ENCODE results near the gene MYO15A. TPM values are rescaled to one million over a fixed set of nuclear protein-coding genes. Genes with fewer than 3 reads are reported as not detected.

Gene MYO15A
- total RNA-seq, 4 donors from 2014 or later = 1.1 to 4.2 (median 1.2) TPM

GRCh38 chr17:18136357-18136756 is 27.8 kb downstream of the MYO15A start:
- in situ Hi-C loops (cut with MboI; ENCODE audit: low pct_ligation_motif_present in 1 of 4, low pct_unique_long_range_greater_than_20kb in 1 of 4, low sequenced_read_pairs in 3 of 4) = no loop called here
- intact Hi-C loops (cut with DNase I; ENCODE audit: low total_unique reads) = no loop called here
- no peak overlapping the region for H3K4me3 ChIP-seq
- no peak for DNase-seq
- no peaks in the 10 kb centered on the region for H3K9me3 ChIP-seq
- TF ChIP-seq EP300 (IDR thresholded peaks at IDR 0.05; ENCODE audit: low read depth) = no peak
- no peak for TF ChIP-seq POLR2A (IDR thresholded peaks at IDR 0.05)
- TF ChIP-seq, protein P1, sequence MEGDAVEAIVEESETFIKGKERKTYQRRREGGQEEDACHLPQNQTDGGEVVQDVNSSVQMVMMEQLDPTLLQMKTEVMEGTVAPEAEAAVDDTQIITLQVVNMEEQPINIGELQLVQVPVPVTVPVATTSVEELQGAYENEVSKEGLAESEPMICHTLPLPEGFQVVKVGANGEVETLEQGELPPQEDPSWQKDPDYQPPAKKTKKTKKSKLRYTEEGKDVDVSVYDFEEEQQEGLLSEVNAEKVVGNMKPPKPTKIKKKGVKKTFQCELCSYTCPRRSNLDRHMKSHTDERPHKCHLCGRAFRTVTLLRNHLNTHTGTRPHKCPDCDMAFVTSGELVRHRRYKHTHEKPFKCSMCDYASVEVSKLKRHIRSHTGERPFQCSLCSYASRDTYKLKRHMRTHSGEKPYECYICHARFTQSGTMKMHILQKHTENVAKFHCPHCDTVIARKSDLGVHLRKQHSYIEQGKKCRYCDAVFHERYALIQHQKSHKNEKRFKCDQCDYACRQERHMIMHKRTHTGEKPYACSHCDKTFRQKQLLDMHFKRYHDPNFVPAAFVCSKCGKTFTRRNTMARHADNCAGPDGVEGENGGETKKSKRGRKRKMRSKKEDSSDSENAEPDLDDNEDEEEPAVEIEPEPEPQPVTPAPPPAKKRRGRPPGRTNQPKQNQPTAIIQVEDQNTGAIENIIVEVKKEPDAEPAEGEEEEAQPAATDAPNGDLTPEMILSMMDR (IDR thresholded peaks at IDR 0.05) = no peak
- TF ChIP-seq POLR2AphosphoS5 (IDR thresholded peaks at IDR 0.05) = no peak
- H3K27me3 ChIP-seq = no peaks in the 10 kb centered on the region
- no peaks in the 10 kb centered on the region for H3K4me1 ChIP-seq
- no peaks in the 10 kb centered on the region for H3K36me3 ChIP-seq
- H3K27ac ChIP-seq = no peak overlapping the region
- 80% methylated on average over 19 of the region's 19 CpGs; no CpG with 5 or more reads in 1 of the 2 donors for WGBS, 2 donors (ENCODE audit: low coverage in 1 of 2)

GRCh38 chr17:18138065-18138749 is 29.7 kb downstream of the MYO15A start:
- 58 to 78% methylated on average over 2 to 5 of the region's 8 CpGs for WGBS, 2 donors (ENCODE audit: low coverage in 1 of 2)
- TF ChIP-seq, protein P1 (IDR thresholded peaks at IDR 0.05) = no peak
- TF ChIP-seq EP300 (IDR thresholded peaks at IDR 0.05; ENCODE audit: low read depth) (no peak), POLR2A (IDR thresholded peaks at IDR 0.05) (no peak)

GRCh38 chr17:18139092-18139491 is 30.5 kb downstream of the MYO15A start:
- in situ Hi-C loops (cut with MboI; ENCODE audit: low pct_ligation_motif_present in 1 of 4, low pct_unique_long_range_greater_than_20kb in 1 of 4, low sequenced_read_pairs in 3 of 4) (no loop called here), intact Hi-C loops (cut with DNase I; ENCODE audit: low total_unique reads) (no loop called here)
- TF ChIP-seq EP300 (IDR thresholded peaks at IDR 0.05; ENCODE audit: low read depth) (no peak), POLR2AphosphoS5 (IDR thresholded peaks at IDR 0.05) (no peak), POLR2A (IDR thresholded peaks at IDR 0.05) (no peak)
- TF ChIP-seq, protein P1 (IDR thresholded peaks at IDR 0.05) = no peak
- WGBS, 2 donors (ENCODE audit: low coverage in 1 of 2) = 88% methylated on average over 2 of the region's 2 CpGs; no CpG with 5 or more reads in 1 of the 2 donors
- no peak overlapping the region for H3K27ac ChIP-seq
- peaks cover 6% of the 10 kb centered on the region for H3K27me3 ChIP-seq
- H3K4me3 ChIP-seq = no peak overlapping the region
- H3K36me3 ChIP-seq = no peaks in the 10 kb centered on the region
- no peak for DNase-seq
- no peaks in the 10 kb centered on the region for H3K4me1 ChIP-seq
- H3K9me3 ChIP-seq = no peaks in the 10 kb centered on the region

More at GRCh38 chr17:18138065-18138749, 29.7 kb downstream of the MYO15A start:
- no peaks in the 10 kb centered on the region for H3K36me3 ChIP-seq
- H3K4me1 ChIP-seq = no peaks in the 10 kb centered on the region
- intact Hi-C loops (cut with DNase I; ENCODE audit: low total_unique reads) = no loop called here
- no peaks in the 10 kb centered on the region for H3K9me3 ChIP-seq
- in situ Hi-C loops (cut with MboI; ENCODE audit: low pct_ligation_motif_present in 1 of 4, low pct_unique_long_range_greater_than_20kb in 1 of 4, low sequenced_read_pairs in 3 of 4) = no loop called here
- H3K27ac ChIP-seq = no peak overlapping the region
- H3K27me3 ChIP-seq = peaks cover under 1% of the 10 kb centered on the region
- no peak for DNase-seq
- no peak overlapping the region for H3K4me3 ChIP-seq

DNA sequence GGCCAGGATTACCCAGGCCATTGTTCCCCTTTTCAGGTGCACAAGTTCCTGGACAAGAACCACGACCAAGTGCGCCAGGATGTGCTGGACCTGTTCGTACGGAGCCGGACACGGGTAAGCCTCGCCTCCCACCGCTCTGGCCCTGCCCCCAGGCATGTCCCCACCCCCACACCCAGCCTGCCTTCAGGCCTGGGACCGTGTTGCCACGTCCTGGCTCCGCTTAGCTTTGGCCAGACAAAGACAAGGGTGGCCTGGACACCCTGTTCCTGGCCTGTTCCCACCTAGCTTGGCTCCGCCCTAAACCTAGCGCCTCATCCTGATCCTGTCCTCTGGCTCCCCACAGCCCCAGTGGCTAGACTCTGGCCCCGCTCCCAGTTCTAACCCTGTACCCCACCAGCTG is 30.9 kb downstream of the MYO15A start:
- in situ Hi-C loops (cut with MboI; ENCODE audit: low pct_ligation_motif_present in 1 of 4, low pct_unique_long_range_greater_than_20kb in 1 of 4, low sequenced_read_pairs in 3 of 4) = no loop called here
- H3K4me3 ChIP-seq = no peak overlapping the region
- TF ChIP-seq POLR2A (IDR thresholded peaks at IDR 0.05) (no peak), EP300 (IDR thresholded peaks at IDR 0.05; ENCODE audit: low read depth) (no peak), POLR2AphosphoS5 (IDR thresholded peaks at IDR 0.05) (no peak)
- TF ChIP-seq, protein P1 (IDR thresholded peaks at IDR 0.05) = no peak
- peaks cover 6% of the 10 kb centered on the region for H3K27me3 ChIP-seq
- H3K27ac ChIP-seq = no peak overlapping the region
- WGBS, 2 donors (ENCODE audit: low coverage in 1 of 2) = 89% methylated on average over 14 of the region's 14 CpGs; no CpG with 5 or more reads in 1 of the 2 donors
- H3K36me3 ChIP-seq = no peaks in the 10 kb centered on the region
- H3K9me3 ChIP-seq = no peaks in the 10 kb centered on the region
- intact Hi-C loops (cut with DNase I; ENCODE audit: low total_unique reads) = no loop called here
- H3K4me1 ChIP-seq = no peaks in the 10 kb centered on the region
- DNase-seq = no peak
